B cell (primary cell): ENCODE measurements around the gene RASAL3. TPM values are rescaled to one million over a fixed set of nuclear protein-coding genes. Genes with fewer than 3 reads are reported as not detected.

Experiments
- ATAC-seq: fragments of 200-7000 bp; cut with Tn5 transposase; one replicate; pipeline ENCODE4 v1.10.0; 2021; ENCODE audit warnings: low read depth, mild to moderate bottlenecking, moderate number of reproducible peaks, moderate library complexity
- CTCF ChIA-PET: fragments of 350-600 bp; sonication (Branson Sonifier 250); formaldehyde crosslinking; loops from one replicate; lab custom pipeline; 2021; ENCODE audit warnings: antibody characterized with exemption, inconsistent platforms; lab: Charles Lee
- POLR2A ChIA-PET: fragments of 350-600 bp; sonication (Branson Sonifier 250); formaldehyde crosslinking; loops from one replicate; lab custom pipeline; 2021; ENCODE audit warnings: antibody characterized with exemption; lab: Charles Lee
- DNase-seq: peaks from one replicate; pipeline ENCODE4 v3.0.0; 2013
- H2AFZ ChIP-seq: 2 replicates; pipeline ENCODE4 v1.6.1; 2012; ENCODE audit warnings: mild to moderate bottlenecking, low read depth, low read length; ENCODE audit not compliant: insufficient read depth, poor library complexity, severe bottlenecking
- H3K27ac ChIP-seq, 2 donors: 1 replicate in 1 of 2; 2 replicates in 1 of 2; pipeline ENCODE4 v1.5.1; 2012 to 2013; ENCODE audit warnings: low read length in 2 of 2, mild to moderate bottlenecking in 2 of 2, moderate library complexity in 1 of 2
- H3K27me3 ChIP-seq, 4 experiments: fragments of 200-600 bp in 1 of 4; sonication (generic) in 1 of 4; replicated peaks in 1 of 4; 1 replicate in 2 of 4; 2 replicates in 2 of 4; pipeline versions ENCODE4 v1.6.1 to v1.7.0; 2013 to 2016; ENCODE audit warnings: low read length in 3 of 4, mild to moderate bottlenecking in 2 of 4, mixed read lengths in 1 of 4, moderate library complexity in 1 of 4; ENCODE audit not compliant: insufficient read depth in 4 of 4, control insufficient read depth in 3 of 4; ENCODE audit errors: control extremely low read depth in 1 of 4
- H3K36me3 ChIP-seq, 2 experiments: replicated peaks in 1 of 2; 1 replicate in 1 of 2; 2 replicates in 1 of 2; pipeline versions ENCODE4 v1.6.1 to v1.7.1; 2013; ENCODE audit warnings: low read length in 1 of 2; ENCODE audit not compliant: insufficient read depth in 2 of 2, control insufficient read depth in 1 of 2; ENCODE audit errors: control extremely low read depth in 1 of 2, extremely low read depth in 1 of 2
- H3K4me1 ChIP-seq, 2 donors: fragments of 200-600 bp in 1 of 2; sonication (generic) in 1 of 2; 1 replicate in 1 of 2; 2 replicates in 1 of 2; pipeline versions ENCODE4 v1.5.1 to v1.6.1; 2013 to 2017; ENCODE audit warnings: low read length in 2 of 2; ENCODE audit not compliant: control insufficient read depth in 2 of 2, insufficient read depth in 2 of 2
- H3K4me2 ChIP-seq: replicated peaks from 2 replicates; pipeline ENCODE3; 2012; ENCODE audit warnings: mild to moderate bottlenecking, low read depth, low read length; ENCODE audit not compliant: poor library complexity, severe bottlenecking
- H3K4me3 ChIP-seq, 5 experiments: fragments of 200-600 bp in 1 of 5; sonication (generic) in 1 of 5; 1 replicate in 3 of 5; 2 replicates in 2 of 5; pipeline versions ENCODE4 v1.5.1 to v1.7.0; 2011 to 2016; ENCODE audit warnings: low read length in 4 of 5, mild to moderate bottlenecking in 4 of 5, low read depth in 2 of 5, control low read depth in 1 of 5, moderate library complexity in 1 of 5; ENCODE audit not compliant: insufficient read depth in 1 of 5; ENCODE audit errors: control extremely low read depth in 1 of 5, extremely low read depth in 1 of 5
- H3K79me2 ChIP-seq: fragments of 200-600 bp; sonication (generic); one replicate; pipeline ENCODE4 v1.6.0; 2016; ENCODE audit warnings: low read length; ENCODE audit not compliant: control insufficient read depth, insufficient read depth
- H3K9ac ChIP-seq: fragments of 200-600 bp; sonication (generic); 2 replicates; pipeline ENCODE4 v1.6.1; 2017; ENCODE audit warnings: mild to moderate bottlenecking, low read length, moderate library complexity
- H3K9me3 ChIP-seq, 3 donors: one replicate each; pipeline versions ENCODE4 v1.6.1 to v1.7.1; 2013; ENCODE audit warnings: low read length in 2 of 3; ENCODE audit not compliant: control insufficient read depth in 2 of 3, insufficient read depth in 1 of 3; ENCODE audit errors: control extremely low read depth in 1 of 3
- H4K20me1 ChIP-seq: 2 replicates; pipeline ENCODE4 v1.6.0; 2012; ENCODE audit warnings: mild to moderate bottlenecking, low read length; ENCODE audit not compliant: insufficient read depth, control insufficient read depth, poor library complexity, severe bottlenecking
- H3K27ac Mint-ChIP-seq: one replicate; pipeline ENCODE4 v1.8.0; 2021; ENCODE audit warnings: mixed read lengths
- H3K27me3 Mint-ChIP-seq: one replicate; pipeline ENCODE4 v1.8.0; 2021; ENCODE audit warnings: mixed read lengths
- H3K4me1 Mint-ChIP-seq: one replicate; pipeline ENCODE4 v1.8.0; 2021; ENCODE audit warnings: mixed read lengths
- H3K4me3 Mint-ChIP-seq: one replicate; pipeline ENCODE4 v1.8.0; 2021; ENCODE audit warnings: mixed read lengths
- H3K9me3 Mint-ChIP-seq: one replicate; pipeline ENCODE4 v1.8.0; 2022; ENCODE audit warnings: mixed read lengths; ENCODE audit not compliant: insufficient read depth
- CTCF ChIP-seq: fragments of 200-600 bp; IDR thresholded peaks from one replicate; pipeline ENCODE4 v1.8.0; 2022; ENCODE audit warnings: antibody characterized with exemption, mild to moderate bottlenecking
- EZH2 ChIP-seq: IDR thresholded peaks from 2 replicates; pipeline ENCODE4 v1.6.1; 2012; ENCODE audit warnings: borderline replicate concordance, low read depth, mild to moderate bottlenecking, moderate library complexity, low read length; ENCODE audit not compliant: insufficient read depth, poor library complexity, severe bottlenecking
- WGBS: methylation state at CpG from one replicate; pipeline ENCODE4 v1.1.5; 2013; ENCODE audit warnings: missing lambda C conversion rate; ENCODE audit not compliant: insufficient coverage; 5-methylcytosine and 5-hydroxymethylcytosine counted together
- intact Hi-C: fragments of 100-400 bp; cut with micrococcal nuclease; formaldehyde crosslinking; loops from one replicate; pipeline ENCODE4 v1.10.0; 2022
- polyA plus RNA-seq: library from polyadenylated mRNA; depleted of rRNA; stranded (reverse); fragments of >200 nt; gene quantifications from 2 replicates; pipeline ENCODE4 v1.2.3, GENCODE V29; 2012
- total RNA-seq, 2 donors: library from RNA; stranded (reverse); fragments of 120-200 nt in 1 of 2; gene quantifications; 1 replicate in 1 of 2; 2 replicates in 1 of 2; pipeline versions ENCODE4 v1.2.3 to v1.2.4, GENCODE V29; 2013 to 2022

The RASAL3 gene
- total and polyA plus RNA-seq, 2 donors (not counting 1 experiment from before 2014, with no cell fraction given), result 95.3 to 154 TPM

GRCh38 chr19:15498156-15498858, 34.0 kb upstream of the RASAL3 start:
- ChIA-PET POLR2A (no interaction called here), CTCF (no interaction called here)
- Mint-ChIP-seq H3K4me3 (no peak overlapping the region), H3K4me1 (no peaks in the 10 kb centered on the region), H3K27ac (no peak overlapping the region), H3K27me3 (peaks cover 14% of the 10 kb centered on the region), H3K9me3 (no peaks in the 10 kb centered on the region)
- no peak overlapping the region for H3K4me3 ChIP-seq
- no peak overlapping the region for H3K9ac ChIP-seq
- H4K20me1 ChIP-seq, result no peaks in the 10 kb centered on the region
- peaks cover 0 to 4% (median 0%) of the 10 kb centered on the region in 3 donors for H3K9me3 ChIP-seq
- TF ChIP-seq EZH2 (no peak), CTCF (no peak)
- DNase-seq (no peak), ATAC-seq (no peak)
- 79% methylated on average over 3 of the region's 10 CpGs for WGBS
- no peaks in the 10 kb centered on the region for H3K36me3 ChIP-seq
- H3K27ac ChIP-seq, result no peak overlapping the region
- intact Hi-C loops, result no loop called here
- no peak overlapping the region for H3K4me2 ChIP-seq
- H3K79me2 ChIP-seq, result no peaks in the 10 kb centered on the region
- H3K4me1 ChIP-seq, result no peaks in the 10 kb centered on the region
- H3K27me3 ChIP-seq, result peaks cover 0 to 5% (median 0%) of the 10 kb centered on the region in 4 experiments
- H2AFZ ChIP-seq, result no peak overlapping the region

- H3K9me3 Mint-ChIP-seq, result no peaks in the 10 kb centered on the region
- DNase-seq, result no peak
- no peak overlapping the region for H3K9ac ChIP-seq
- TF ChIP-seq EZH2 (no peak), CTCF (no peak)
- peaks cover 0 to 4% (median 0%) of the 10 kb centered on the region in 3 donors for H3K9me3 ChIP-seq
- no peak overlapping the region for H3K4me3 ChIP-seq
- no peak overlapping the region for H3K27ac ChIP-seq
- no peak overlapping the region for H3K4me2 ChIP-seq
- H3K36me3 ChIP-seq, result no peaks in the 10 kb centered on the region
- H3K4me3 Mint-ChIP-seq, result no peak overlapping the region
- no CpG with 5 or more reads among the region's 1 CpG for WGBS
- no peak overlapping the region for H2AFZ ChIP-seq
- no peaks in the 10 kb centered on the region for H3K4me1 ChIP-seq
- peaks cover 10% of the 10 kb centered on the region for H3K27me3 Mint-ChIP-seq
- H3K27me3 ChIP-seq, result no peaks in the 10 kb centered on the region
- CTCF ChIA-PET, result no interaction called here
- H3K27ac Mint-ChIP-seq, result no peak overlapping the region
- no peaks in the 10 kb centered on the region for H4K20me1 ChIP-seq
- ATAC-seq, result no peak
- no peaks in the 10 kb centered on the region for H3K4me1 Mint-ChIP-seq
- intact Hi-C loops, result no loop called here
- H3K79me2 ChIP-seq, result no peaks in the 10 kb centered on the region
- POLR2A ChIA-PET, result no interaction called here
These were observed 30.8 kb upstream of the RASAL3 start for GRCh38 chr19:15495151-15495550.
